ENCODE measurements around the gene SEC16B. TPM values are rescaled to one million over a fixed set of nuclear protein-coding genes. Genes with fewer than 3 reads are reported as not detected.

The SEC16B gene
- total and polyA plus RNA-seq, 9 of the 15 experiments (the other 6 are each of a cell fraction or from before 2014, with no cell fraction given) = not detected

DNA sequence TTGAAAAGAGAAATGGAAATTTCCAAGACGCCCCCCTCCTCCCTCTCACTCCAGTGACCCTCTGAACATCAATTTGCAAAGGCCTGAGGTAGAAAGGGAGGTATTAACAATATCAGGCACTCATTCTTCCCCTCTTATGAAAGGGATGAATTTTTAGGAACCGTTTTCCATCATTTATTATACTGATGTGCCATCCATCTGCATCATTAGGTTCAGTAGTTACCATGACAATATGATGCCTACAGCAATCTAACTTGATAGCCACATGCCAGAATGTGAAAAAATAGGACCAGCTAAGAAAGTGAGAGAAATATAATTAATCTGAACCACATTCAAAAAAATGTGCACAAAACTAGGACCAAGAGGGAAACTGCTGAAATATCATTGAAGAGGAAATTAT, 40.9 kb downstream of the SEC16B start:
- Histone ChIP-seq H3K79me2 (ENCODE audit: control insufficient read depth, insufficient read depth, low read length) (no peaks in the 10 kb centered on the region), H3K9me1 (ENCODE audit: control insufficient read depth, insufficient read depth, low read length) (no peaks in the 10 kb centered on the region), H3K9ac (ENCODE audit: insufficient read depth in 1 of 2, low read depth in 2 of 2, low read length in 2 of 2) (no peak overlapping the region), H4K20me1 (replicated peaks; ENCODE audit: control insufficient read depth, insufficient read depth, low read length) (no peaks in the 10 kb centered on the region), H3K4me1 (replicated peaks in 1 of 2; ENCODE audit: control insufficient read depth in 2 of 2, insufficient read depth in 2 of 2, low read length in 2 of 2) (no peaks in the 10 kb centered on the region), H3K4me2 (ENCODE audit: insufficient read depth, low read length) (no peak overlapping the region), H3K4me3 (no peak overlapping the region), H3K9me3 (replicated peaks; ENCODE audit: control insufficient read depth, insufficient read depth, low read depth, low read length) (no peaks in the 10 kb centered on the region), H3K27me3 (ENCODE audit: control insufficient read depth in 2 of 2, insufficient read depth in 2 of 2, low read length in 2 of 2) (no peaks in the 10 kb centered on the region), H2AFZ (ENCODE audit: low read depth, low read length) (no peak overlapping the region), H3K27ac (ENCODE audit: extremely low read depth, low read depth, low read length) (no peak overlapping the region), H3K36me3 (ENCODE audit: control insufficient read depth, insufficient read depth, low read length) (no peaks in the 10 kb centered on the region)
- 0% methylated on average over 2 of the region's 2 CpGs for WGBS (ENCODE audit: insufficient coverage, low coverage, missing lambda C conversion rate)
- ChIA-PET CTCF (ENCODE audit: low intra/inter-chr PET ratio) (no interaction called here), POLR2A (interaction anchor here (1.2 kb wide), 1 partner anchor 8 kb away, joined by 3 read pairs; no protein-coding TSS in a partner anchor)
- in situ Hi-C loops (cut with MboI) = loop anchor here (25.0 kb wide), 1 partner anchor 1367 kb away; no protein-coding TSS in a partner anchor
- TF ChIP-seq MECOM (CRISPR knock-in tag; IDR thresholded peaks at IDR 0.05) = no peak
- TF ChIP-seq GTF2E2 (tag; IDR thresholded peaks at IDR 0.05) = no peak
- TF ChIP-seq ZBTB34 (CRISPR knock-in tag; IDR thresholded peaks at IDR 0.05) = no peak
- TF ChIP-seq, protein P1, sequence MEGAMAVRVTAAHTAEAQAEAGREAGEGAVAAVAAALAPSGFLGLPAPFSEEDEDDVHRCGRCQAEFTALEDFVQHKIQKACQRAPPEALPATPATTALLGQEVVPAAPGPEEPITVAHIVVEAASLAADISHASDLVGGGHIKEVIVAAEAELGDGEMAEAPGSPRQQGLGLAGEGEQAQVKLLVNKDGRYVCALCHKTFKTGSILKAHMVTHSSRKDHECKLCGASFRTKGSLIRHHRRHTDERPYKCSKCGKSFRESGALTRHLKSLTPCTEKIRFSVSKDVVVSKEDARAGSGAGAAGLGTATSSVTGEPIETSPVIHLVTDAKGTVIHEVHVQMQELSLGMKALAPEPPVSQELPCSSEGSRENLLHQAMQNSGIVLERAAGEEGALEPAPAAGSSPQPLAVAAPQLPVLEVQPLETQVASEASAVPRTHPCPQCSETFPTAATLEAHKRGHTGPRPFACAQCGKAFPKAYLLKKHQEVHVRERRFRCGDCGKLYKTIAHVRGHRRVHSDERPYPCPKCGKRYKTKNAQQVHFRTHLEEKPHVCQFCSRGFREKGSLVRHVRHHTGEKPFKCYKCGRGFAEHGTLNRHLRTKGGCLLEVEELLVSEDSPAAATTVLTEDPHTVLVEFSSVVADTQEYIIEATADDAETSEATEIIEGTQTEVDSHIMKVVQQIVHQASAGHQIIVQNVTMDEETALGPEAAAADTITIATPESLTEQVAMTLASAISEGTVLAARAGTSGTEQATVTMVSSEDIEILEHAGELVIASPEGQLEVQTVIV (CRISPR knock-in tag; IDR thresholded peaks at IDR 0.05; ENCODE audit: borderline replicate concordance) = no peak
- no peak for TF ChIP-seq RBM39 (optimal IDR thresholded peaks at IDR 0.05; ENCODE audit: low read depth, low read length)
- TF ChIP-seq ATF1 (CRISPR knock-in tag; IDR thresholded peaks at IDR 0.05) = no peak
- no peak for TF ChIP-seq ATF1 (tag; IDR thresholded peaks at IDR 0.05)
- TF ChIP-seq, protein P2, sequence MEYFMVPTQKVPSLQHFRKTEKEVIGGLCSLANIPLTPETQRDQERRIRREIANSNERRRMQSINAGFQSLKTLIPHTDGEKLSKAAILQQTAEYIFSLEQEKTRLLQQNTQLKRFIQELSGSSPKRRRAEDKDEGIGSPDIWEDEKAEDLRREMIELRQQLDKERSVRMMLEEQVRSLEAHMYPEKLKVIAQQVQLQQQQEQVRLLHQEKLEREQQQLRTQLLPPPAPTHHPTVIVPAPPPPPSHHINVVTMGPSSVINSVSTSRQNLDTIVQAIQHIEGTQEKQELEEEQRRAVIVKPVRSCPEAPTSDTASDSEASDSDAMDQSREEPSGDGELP (CRISPR knock-in tag; IDR thresholded peaks at IDR 0.05; ENCODE audit: borderline replicate concordance) = no peak
- TF ChIP-seq CEBPG (CRISPR knock-in tag; IDR thresholded peaks at IDR 0.05) = no peak
- TF ChIP-seq CEBPG (tag; conservative IDR thresholded peaks at IDR 0.05 in 1 of 2, IDR thresholded peaks at IDR 0.05 in 1 of 2) = no peak
- TF ChIP-seq CHCHD3 (CRISPR knock-in tag; IDR thresholded peaks at IDR 0.05) = no peak
- no peak for TF ChIP-seq HMGXB4 (CRISPR knock-in tag; IDR thresholded peaks at IDR 0.05)
- TF ChIP-seq ZC3H11A (IDR thresholded peaks at IDR 0.05; ENCODE audit: low read depth, low read length) = no peak
- no peak for TF ChIP-seq E2F5 (CRISPR knock-in tag; IDR thresholded peaks at IDR 0.05)
- intact Hi-C loops (cut with micrococcal nuclease) = no loop called here
- BruUV-seq (replicated peaks) = no TSS peak
- ATAC-seq (no peak), DNase-seq (ENCODE audit: extremely low read depth in 1 of 4, low spot score in 3 of 4) (no peak), FAIRE-seq (no peak)

Data from K562 (cell line).